Middle frontal gyrus (tissue), 1 donor: Measurements from ENCODE around the gene ARL10.
A peak's percentile ranks its signal among the peaks of the same experiment; 100 is the strongest.
"Not testable (repeated sequence)": the region's sequence is repeated elsewhere in the genome, so short reads cannot be mapped to it uniquely, and the experiment has no call there.

Experiments
- DNase-seq: peaks from one replicate; pipeline ENCODE4 v3.0.0-alpha.2; 2015; ENCODE audit warnings: low spot score; ENCODE audit errors: extremely low spot score

The ARL10 gene

DNA sequence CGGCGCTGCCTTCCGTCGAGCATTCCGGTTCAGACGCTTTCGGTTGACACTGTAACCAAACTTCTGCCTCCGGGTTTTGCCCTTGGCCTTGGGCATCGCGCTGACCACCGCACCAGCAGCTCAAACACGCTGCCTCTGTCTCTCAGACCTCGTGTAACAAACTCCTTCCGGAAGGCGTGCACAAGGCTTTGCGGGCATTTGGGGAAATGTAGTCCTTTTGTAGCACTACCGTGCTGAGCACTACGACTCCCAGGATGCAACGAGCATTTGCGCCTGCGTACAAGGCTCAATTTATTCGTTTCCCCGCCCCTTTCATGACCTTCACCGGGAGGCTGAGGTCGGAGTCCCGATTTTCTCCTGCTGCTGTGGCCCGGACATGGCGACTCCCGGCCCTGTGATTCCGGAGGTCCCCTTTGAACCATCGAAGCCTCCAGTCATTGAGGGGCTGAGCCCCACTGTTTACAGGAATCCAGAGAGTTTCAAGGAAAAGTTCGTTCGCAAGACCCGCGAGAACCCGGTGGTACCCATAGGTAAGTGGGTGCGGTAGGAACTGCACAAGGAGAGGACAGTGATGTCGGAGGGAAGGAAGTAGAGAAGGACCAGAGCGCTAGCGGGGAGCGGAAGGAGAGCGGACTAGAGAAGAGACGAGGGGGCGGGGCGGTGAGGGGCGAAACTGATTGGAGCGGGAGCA, 23.3 kb downstream of the ARL10 start, which contains the start of the genes HIGD2A and NOP16:
Gene HIGD2A, plus strand, starts transcription at position 308 of the 691 bp plus-strand sequence. Its CDS starts 69 bp downstream, at position 377.
Gene NOP16, minus strand, starts transcription at position 155 of the 691 bp plus-strand sequence. Its CDS starts 59 bp downstream, at position 96.
- DNase-seq: peak; percentile 99

DNA sequence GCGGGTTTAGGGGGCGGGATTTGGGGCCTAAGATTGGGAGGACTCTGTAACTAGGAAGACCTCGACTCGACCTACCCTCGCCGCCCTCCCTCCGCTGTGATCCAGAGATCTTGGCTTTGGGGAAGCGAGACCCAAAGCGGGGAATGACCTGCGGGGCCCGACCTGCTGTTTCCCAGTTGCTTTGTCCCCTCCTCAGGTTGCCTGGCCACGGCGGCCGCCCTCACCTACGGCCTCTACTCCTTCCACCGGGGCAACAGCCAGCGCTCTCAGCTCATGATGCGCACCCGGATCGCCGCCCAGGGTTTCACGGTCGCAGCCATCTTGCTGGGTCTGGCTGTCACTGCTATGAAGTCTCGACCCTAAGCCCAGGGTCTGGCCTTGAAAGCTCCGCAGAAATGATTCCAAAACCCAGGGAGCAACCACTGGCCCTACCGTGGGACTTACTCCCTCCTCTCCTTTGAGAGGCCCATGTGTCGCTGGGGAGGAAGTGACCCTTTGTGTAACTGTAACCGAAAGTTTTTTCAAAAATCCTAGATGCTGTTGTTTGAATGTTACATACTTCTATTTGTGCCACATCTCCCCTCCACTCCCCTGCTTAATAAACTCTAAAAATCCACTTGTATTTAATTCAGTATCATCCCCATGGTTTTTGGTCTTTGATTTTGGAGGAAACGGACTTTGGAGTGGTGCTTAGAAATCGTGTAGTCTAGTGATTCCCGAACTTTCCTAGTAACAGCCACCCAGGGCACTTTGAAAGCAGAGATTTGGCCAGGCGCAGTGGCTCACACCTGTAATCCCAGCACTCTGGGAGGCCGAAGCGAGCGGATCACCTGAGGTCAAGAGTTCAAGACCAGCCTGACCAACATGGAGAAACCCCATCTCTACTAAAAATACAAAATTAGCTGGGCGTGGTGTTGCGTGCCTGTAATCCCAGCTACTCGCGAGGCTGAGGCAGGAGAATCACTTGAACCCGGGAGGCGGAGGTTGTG, 24.1 kb downstream of the ARL10 start:
- DNase-seq: no peak

DNA sequence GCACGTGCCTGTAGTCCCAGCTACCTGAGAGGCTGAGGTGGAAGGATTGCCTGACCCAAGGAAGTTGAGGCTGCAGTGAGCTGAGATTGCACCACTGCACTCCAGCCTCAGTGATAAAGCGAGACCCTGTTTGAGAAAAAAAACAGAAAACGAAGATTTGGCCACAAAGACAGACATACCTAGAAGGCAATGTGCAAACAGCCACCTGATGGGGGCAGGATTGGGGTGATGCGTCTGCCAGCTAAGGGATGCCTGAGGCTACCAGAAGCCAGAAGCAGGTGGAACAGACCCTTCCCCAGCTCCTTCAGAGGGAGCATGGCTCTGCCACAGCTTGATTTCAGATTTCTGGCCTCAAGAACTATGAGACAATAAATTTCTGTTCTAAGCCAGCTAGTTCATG, 26.2 kb downstream of the ARL10 start:
- DNase-seq: no peak

DNA sequence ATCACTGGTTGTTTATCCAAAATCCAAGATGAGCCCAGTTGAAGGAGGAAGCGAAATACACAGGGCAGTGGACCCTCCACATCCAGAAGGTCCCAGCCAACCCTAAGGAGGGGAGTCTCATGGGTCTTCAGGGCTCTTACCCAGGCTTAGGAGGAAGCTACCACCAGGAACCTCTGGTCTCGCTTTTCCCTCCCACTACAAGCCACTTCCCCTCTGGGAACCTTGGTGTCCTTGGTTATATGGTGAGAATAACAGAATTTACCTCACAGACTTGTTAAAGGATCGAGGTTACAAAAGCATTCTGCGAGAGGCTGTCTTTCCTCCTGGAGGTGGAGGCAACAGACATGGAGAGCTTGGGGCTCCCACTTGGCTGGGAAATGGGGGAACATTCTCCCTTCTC, 26.7 kb downstream of the ARL10 start:
- no peak for DNase-seq

DNA sequence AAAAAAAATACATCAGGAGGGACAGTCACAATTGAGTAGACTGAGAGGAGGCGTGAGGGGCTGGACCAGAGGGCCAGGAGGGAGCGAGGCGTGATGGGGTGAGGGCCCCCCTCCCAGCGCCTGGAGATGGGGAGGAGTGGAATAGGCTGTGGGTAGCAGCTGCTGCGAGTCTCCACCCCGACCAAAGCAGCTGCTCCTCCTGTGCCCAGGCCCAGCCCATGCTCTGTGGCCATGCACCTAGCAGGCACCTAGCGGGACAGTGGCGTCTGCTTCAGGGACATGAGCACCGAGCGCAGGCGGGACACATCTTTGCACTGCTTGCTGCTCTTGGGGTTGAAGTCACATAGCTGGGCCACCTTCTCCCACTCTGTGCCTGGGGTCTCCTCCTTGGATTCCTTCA, 27.2 kb downstream of the ARL10 start:
- DNase-seq: no peak

DNA sequence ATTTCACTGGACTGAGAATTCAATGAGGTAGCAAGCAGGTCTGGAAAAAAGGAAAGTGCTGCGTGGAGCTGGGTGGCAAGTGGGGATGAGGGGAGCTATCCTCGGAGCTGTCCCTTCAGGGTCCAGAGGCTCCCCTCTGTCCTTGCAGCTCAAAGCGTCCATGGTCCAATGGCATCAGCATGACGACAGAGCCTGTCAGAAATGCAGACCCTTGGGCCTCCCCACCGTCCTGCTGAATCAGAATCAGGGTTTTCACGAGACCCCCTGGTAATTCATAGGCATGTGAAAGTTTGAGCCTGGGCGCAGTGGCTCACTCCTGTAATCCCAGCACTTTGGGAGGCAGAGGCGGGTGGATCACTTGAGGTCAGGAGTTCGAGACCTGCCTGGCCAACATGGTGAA, 28.8 kb downstream of the ARL10 start:
- DNase-seq: no peak

DNA sequence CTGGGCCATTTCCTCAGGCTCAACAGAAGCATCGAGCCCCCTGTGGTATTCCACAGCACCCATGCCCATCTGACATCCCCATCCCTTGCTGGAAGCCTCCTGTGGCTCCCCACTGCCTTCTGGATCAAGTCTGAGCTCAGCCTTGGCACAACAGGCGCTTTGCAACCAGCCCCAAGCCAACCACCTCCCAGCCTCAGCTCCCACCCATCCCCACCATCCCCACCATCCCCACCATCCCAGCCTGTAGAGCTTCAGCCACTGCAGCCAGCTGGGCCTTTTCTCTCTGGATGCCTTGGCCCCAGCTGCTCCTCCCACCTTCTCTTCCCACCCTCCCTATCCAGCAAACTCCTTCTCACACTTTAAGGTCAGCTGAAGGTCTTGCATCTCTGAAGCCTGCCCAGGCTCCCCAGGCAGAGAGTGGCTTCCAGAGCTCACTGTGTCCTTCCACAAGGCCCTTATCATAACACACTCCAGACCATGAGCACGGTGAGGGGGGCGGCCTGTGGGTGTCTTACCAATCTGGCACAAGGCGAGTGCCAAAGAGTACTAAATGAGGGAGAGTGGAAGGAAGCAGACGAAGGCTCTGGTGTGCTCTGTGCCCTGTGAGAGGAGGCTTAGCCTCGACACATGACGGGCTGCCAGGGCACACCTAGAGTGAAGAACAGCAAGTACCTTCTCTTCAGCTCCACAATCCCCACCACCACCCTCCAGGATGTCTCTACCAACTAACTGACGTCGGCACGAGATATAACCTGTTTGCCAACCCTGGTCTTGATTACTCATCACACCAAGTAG, 29.8 kb downstream of the ARL10 start:
- no peak for DNase-seq

DNA sequence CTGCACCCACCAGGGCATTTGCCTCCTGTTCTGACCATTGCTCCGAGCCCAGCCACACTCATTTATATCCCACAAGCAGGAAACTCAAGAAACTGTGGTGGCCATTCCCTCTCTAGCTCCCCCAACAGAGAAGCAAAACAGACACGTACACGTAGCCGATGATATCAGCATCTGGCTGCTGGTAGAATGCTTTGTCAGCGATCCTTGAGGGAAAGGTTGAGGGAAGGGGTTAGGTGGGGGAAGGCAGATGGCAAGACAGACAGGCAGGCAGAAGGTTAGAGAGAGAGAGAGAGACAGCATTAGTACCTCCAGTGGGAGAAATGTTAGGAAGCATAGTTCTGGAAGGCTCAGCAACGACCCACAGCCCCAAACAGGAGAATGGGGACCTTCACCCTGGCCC, 31.0 kb downstream of the ARL10 start:
- no peak for DNase-seq

DNA sequence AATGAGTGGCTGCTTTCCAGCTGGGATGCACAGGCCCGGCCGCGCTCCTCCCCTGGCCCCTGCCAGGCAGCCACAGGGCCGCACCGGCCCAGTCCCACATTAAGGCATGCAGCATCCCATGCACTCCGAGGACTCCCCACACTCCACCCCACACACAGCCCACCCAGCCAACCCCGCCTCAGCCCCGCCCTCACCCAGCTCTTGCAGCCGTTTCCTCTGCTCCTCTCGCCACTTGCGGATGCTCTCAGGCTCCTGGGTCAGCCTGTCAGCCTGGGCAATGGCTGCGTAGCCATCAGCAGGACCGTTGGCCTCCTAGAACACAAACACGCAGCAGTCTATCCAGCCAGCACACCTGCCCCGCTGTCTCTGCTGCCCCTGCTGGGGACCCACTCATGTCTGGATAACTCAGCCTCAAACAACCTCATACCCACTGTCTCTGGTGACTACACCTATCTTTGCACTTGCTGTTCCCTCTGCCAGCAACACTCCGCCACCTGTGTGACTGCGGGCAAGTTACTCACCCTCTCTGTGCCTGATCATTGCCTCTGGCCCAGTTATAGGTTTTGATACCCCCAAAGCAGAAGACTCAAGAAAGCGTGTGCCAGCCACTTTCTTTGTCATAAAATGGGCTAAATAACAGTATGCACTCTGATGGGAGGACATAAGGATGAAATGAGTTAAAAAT, 32.6 kb downstream of the ARL10 start:
- no peak for DNase-seq

DNA sequence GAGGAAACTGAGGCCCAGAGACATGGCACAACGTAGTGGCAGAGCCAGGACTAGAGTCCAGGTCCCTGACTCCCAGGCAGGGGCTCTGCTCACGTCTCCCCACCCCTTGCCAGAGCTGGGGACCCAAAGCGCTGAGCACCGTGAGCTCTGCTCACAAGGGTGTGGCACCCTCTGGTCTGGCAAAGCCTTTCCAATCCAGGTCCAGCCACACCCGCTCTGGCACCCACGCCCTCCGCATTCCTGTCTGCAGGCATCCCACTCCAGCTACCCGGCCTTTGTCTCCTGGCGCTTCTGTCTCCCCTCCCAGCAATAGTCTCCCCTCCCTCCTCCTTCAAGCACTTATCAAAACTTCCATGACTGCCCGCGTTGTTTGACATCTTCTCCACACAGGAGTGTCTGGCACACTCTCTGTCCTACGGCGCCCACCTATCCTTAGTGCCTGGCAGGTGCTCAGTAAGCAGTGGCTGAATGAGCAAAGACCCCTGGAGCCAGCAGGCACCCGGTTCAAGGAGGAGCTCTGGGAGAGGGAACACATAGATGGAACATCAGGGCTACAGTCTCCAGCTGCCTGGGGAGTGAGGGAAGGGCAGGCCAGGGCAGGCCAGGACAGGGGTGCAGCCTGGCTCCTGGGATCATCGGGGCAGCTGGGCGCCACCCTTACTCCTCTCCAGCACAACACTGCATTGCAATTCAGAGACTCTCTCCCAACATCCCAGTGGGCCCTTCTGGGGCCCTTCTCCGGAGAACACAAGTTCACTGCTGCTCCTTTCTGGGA, 35.3 kb downstream of the ARL10 start:
- DNase-seq: no peak

DNA sequence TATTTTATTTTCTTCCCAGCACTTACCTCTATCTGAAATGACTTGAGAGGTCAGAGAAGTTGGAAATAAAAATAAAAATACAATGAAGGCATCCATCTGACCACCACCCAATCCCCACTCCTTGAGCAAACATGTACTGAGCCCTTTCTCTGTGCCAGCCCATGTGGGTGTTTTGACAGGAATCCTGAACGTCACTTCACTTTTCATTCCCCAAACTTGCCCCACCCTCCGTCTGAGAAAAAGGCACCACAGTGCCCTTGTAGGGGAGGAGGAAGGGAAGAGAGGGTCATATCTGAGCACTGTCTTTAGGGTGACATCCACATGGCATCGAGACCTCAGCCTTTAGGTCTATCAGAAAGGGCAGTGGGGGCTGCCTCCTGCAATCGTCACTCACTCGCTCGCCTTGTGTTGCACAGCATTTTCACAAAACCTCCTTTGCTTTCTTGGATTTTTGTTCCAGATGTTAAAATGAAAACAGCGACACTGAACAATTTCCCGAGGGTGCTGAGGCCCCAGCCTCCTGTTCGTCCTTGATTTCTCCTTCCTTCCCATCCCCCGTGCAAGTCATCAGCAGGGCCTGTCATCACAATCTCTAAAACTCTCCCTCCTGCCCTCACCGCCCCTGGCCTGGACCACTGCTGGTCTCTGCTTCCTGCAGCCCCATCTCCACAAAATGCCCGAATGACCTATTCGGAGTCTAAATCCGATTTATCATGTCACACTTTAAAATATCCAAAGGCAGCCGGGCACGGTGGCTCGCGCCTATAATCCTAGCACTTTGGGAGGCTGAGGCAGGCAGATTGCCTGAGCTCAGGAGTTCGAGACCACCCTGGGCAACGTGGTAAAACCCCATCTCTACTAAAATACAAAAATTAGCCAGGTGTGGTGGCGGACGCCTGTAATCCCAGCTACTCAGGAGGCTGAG, 36.3 kb downstream of the ARL10 start:
- no peak for DNase-seq

DNA sequence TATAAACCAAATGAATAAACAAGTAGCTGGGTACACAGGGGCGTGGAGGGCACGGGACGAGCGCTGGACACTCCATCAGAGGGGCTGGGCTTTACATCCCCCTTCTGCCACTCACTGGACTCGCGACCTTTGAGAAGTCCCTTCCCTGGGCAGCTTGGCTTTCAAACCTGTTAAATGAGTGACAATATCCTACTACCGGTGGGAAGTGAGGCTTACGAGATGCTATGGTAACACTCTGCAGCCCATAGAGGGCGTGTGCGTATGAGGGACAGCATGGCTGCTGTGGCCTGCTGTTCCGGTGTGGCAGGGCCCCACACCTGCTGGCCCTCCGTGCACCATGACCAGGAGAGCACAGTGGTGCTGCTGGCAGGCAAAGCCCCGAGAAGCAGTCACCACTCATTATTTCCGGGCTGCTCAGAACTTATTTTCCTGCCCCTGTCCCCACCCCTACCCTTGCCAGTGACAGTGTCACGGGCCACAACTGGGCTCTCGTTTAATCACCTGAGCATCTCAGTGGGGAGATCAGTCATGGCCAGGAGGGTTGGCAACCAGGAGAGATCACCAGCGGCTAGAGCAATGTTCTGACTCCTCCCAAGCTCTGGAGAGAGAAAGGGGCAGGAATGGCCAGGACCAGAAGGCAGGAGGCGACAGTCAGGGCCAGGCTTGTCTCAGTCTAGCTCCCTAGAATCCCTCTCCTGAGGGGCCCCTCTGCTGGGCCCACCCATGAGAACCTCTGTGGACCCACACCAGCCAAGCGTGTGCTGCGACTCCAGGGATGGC, 40.6 kb downstream of the ARL10 start:
- no peak for DNase-seq

DNA sequence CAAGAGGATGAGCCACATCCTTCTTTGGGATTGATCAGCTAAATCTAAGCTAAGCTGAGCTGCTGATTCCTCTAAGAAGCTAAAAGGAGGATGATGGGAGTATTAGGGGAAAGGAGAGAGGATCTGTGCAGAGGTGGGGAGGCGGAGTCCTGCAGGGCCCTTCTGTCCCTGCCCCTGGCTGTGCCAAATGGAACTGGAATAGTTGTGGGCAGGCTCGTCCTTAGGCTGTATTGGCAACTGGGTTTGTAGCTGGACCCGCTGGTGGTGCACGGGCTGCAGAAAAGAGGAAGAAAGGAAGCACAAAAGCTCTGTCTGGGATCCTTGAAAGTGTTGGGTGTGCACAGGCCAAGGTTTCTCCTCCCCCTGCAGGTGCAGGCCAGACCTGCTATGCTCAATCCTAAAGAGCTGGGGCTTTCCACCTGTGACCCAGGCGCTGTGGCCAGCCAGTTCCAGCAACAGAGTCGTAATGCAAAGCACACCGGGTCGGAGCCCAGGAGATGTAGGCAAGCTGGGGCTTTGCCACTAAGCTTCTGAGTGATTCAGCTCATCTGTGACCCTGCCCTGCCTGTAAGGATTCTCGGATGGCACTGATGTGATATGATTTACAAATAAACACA, 41.3 kb downstream of the ARL10 start:
- no peak for DNase-seq

DNA sequence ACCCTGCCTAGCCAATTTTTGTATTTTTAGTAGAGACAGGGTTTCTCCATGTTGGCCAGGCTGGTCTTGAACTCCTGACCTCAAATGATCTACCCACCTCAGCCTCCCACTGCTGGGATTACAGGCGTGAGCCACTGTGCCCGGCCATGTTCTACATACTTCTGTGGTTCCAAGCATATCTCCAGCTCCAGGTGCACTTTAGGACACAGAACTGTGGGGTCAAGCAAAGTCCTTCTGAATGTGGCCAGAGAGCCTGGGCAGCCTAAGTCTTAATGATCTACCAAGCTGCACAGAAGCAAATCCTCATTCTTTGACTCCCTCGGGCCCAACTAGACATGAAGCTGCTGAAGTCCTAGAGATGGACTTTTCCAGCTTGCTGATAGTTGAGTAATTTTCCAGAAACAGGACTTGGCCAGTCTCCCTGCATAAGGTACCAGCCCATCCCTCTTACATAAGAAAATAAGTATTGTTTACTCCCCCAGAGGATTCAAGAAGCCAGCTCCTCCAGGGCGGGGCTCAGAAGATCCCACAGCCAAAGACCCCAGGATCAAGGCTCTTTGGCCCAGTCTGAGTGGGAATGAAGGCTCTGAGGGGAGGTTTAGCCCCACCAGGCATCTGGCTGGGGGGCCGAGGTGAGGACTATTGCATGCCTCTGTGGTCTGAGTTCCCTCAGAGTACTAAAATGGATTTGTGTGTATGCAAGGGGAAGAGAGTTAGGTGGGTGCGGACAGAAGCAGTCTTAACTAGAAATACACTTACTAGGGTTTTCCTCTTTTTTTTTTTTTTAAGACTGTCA, 42.4 kb downstream of the ARL10 start:
- DNase-seq: no peak

DNA sequence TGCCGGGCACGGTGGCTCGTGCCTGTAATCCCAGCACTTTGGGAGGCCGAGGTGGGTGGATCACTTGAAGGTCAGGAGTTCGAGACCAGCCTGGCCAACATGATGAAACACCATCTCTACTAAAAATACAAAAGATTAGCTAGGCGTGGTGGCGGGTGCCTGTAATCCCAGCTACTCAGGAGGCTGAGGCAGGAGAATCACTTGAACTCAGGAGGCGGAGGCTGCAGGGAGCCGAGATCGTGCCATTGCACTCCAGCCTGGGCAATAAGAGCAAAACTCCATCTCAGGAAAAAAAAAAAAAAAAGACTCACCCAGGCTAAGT, 42.9 kb downstream of the ARL10 start:
- DNase-seq: not testable (repeated sequence)

DNA sequence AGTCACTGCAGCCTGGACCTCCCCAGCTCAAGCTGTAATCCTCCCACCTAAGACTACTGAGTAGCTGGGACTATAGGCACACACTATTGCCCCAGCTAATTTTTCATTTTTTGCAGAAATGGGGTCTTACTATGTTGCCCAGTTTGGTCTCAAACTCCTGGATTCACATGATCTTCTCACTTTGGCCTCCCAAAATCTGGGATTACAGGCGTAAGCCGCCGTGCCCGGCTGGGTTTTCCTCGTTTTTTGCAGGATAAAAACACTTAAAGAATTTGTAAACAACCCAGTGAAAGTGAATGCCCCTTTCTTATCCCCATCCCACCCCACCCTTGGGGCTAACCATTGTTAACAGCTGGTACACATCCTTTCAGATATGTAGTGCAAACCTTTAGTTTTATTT, 43.3 kb downstream of the ARL10 start:
- no peak for DNase-seq

DNA sequence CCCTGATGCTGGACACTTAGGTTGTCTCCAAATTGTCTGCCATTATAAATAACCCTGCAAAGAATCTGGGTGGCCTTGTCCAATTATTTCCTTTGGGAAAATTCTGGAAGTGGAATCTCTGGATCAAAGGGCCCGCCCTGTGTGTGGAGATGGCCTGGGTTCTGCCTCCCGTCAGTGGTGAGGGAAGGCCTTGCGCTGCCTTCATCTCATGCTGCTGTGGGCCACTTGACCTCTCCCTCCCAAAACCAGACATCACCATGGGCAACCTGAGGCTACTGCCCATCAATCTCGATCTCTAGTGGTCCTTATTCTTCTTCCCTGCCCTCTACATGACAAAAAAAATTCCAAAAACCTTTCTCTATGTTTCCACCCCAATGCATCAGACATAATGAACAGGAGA, 44.5 kb downstream of the ARL10 start:
- no peak for DNase-seq
